Iris pigment epithelial cell (primary cell): ENCODE measurements around the gene LUC7L2.
"Not testable (repeated sequence)": the region's sequence is repeated elsewhere in the genome, so short reads cannot be mapped to it uniquely, and the experiment has no call there.

Experiments
- DNase-seq: peaks from one replicate; pipeline ENCODE4 v3.0.0-alpha.2; 2011; ENCODE audit warnings: low read depth

The LUC7L2 gene

GRCh38 chr7:139357729-139358506 is 1.8 kb upstream of the LUC7L2 start:
- DNase-seq: not testable (repeated sequence)

- no peak for DNase-seq
These were observed 941 bp upstream of the LUC7L2 start for GRCh38 chr7:139358541-139359365.

GRCh38 chr7:139360210-139360947 is 685 bp downstream of the LUC7L2 start:
- DNase-seq: peak; percentile 95

DNA sequence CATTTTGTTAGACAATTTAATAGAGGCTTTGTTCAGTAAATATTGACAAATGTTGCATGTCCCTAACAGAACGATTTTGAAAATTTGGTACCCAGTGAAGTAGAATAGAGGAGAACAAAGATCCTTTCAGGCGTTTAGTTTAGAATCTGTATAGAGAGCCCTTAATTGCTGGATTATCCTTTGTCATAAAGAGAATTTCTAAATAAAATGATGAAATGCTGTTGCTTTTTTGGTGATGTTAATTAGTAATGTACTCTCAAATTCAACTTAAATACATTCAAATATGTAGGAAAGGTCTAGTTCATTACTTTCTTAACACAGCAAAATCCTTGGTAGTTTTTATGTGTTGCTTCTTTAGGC is 1.2 kb downstream of the LUC7L2 start:
- no peak for DNase-seq

- DNase-seq: no peak
These were observed 1.8 kb downstream of the LUC7L2 start for GRCh38 chr7:139361523-139361922.

DNA sequence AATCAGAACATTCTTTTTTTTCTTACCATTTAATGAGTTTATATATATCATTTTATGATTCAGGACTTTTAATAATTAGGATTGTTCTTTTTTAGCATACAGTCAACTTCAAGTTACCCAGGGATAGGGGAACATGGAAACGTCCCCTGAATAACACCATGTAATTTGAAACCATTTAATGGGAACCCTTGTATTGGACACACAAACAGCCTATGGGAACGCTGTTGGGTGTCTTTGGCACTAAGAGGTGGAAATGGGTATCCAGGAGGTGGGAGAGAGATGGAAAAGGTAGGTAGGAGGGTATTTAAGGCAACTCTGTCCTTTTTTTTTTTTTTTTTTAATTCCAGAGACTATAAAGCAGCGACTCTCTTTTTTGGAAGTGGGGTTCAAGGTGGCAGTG is 2.6 kb downstream of the LUC7L2 start:
- no peak for DNase-seq

DNA sequence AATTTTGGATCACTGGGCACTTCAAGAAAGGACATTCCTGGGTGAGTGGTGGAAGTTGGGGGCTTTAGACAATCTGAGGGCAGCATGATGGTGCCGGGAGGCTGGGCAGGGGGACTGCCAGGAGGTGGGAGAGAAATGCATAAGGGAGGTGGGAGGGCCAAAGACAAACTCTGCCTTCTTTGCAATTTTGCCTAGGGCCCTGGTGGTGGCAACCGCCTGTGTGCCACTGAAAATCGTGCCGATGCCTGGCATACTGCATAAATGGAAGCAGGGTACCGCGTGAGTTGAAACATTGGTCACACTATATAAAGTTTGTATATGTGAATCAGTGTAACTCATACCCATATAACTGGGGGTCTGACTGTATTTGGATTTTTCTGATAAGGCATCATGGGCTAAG is 3.3 kb downstream of the LUC7L2 start:
- no peak for DNase-seq

DNA sequence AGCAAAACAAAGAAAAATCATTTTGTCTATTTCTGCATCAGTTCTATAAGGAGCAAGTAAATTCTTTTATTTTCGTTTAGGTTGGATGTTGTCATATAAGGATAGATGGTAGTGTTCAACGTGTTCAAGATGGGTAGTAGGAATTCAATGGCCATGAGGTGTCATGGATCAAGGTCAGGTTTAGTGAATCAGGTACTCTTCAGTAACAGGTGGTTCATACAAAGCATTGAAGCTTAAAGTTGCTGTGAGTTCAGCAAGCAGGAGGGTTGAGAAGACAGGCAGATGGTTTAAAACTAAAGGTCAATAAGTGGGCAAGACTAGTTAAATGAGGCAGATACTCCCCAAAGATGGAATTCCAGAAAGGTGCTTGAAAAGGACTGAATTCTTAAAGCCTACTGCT is 5.6 kb downstream of the LUC7L2 start:
- no peak for DNase-seq

- no peak for DNase-seq
These were observed 6.7 kb downstream of the LUC7L2 start for GRCh38 chr7:139366400-139366799.

DNA sequence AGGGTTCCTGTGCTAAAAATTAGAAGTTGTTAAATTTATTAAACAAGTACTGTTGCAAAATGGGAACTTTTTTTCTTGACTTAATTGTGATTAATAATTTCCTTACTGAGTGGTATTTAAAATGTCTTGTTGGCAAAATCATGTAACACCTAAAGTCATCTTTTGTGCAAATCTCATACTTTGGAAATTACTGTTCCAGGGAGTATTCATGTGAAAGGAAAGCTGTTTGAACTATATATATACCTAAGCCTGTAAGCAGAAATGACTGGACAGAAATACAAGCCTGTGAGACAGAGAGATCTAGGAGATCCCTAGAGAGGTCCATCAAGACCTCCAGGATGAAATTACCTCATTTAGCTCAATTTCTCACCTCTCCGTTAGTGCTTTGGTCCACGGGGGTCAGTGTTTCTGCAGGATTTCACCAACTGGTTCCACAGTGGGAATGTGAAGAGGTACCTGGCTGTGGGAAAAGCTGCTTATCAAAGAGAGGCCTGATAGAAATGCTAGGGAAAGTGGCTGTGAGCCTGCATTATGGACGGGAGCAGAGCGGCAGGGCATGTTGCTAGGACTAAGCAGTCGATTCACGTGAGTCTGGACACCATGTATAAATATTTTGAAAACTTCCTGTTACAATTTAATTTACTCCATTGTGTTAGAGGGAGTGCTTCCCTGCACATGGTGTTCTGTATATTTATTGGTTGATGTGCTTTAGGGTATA is 7.9 kb downstream of the LUC7L2 start:
- no peak for DNase-seq

DNA sequence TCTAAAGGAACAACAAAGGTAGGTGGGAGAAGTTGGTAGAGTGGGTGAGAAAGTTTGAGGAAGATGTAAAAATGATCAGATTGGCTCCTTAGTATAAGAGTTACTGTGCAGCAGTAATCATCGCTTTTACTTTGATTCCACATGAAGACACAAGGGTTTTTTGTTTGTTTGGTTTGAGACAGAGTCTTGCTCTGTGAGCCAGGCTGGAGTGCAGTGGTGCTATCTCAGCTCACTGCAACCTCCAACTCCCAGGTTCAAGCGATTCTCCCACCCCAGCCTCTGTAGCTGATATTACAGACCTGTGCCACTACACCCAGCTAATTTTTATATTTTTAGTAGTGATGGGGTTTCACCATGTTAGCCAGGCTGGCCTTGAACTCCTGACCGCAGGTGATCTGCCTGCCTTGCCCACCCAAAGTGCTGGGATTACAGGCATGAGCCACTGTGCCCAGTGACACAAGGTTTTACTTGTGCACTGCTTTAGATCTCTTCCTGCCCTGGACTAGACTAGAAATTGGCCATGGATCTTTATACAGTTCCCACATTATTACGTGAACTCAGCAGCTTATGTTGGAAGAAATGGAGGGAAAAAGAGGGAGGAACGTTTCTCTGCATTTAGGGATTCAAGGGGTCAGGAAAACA is 10.7 kb downstream of the LUC7L2 start:
- no peak for DNase-seq

DNA sequence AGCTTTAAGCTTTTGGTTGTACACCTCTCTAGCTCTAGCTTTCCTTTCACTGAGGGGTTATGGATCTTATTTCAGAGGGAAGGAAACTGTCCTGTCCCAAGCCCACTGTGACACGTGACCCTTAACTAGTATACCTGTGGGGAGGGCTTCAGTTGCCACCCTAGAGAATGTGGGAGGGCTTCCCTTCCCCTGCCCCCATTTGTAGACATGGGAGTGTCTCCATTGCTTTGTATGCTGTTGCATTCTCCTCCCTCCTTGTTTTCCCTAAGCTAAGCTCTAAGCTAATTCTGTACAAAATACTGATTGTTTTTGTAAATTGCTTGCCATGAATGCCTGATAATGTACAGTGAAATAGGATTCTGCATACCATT is 11.2 kb downstream of the LUC7L2 start:
- DNase-seq: no peak

DNA sequence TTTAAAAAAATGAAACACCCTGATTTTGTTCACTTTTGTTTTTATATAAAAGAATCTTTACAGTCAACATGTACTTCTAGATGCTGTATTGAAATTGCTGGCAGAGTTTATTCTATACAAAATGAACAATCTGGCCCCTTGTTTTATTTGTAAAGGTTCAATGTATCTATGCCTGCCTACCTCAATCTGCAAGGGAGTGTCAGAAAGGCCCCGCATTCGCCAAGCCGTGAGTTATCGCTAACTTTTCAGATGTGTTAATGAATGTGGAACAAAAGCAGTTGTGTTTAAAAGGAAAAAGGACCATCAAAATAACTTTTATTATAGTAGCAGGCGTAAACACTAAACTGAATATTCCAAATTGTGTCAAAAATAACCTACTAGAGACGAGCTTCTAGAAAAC is 14.6 kb downstream of the LUC7L2 start:
- DNase-seq: no peak

DNA sequence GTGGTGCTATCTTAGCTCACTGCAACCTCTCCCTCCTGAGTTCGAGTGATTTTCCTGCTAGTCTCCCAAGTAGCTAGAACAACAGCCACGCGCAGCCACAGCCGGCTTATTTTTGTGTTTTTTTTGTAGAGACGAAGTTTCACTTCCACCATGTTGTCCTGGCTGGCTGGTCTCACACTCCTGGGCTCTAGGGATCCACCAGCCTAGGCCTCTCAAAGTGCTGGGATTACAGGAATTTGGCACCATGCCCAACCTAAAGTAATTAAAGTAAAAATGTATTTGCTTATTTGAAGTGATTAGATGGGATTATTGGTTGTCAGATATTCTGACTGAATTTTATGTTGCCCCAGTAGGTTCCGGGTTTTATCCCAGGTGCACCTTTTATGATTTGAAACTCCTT is 22.7 kb downstream of the LUC7L2 start:
- DNase-seq: no peak

- DNase-seq: no peak
These were observed 24.9 kb downstream of the LUC7L2 start for GRCh38 chr7:139384611-139385010.

GRCh38 chr7:139387594-139387993 is 27.9 kb downstream of the LUC7L2 start:
- no peak for DNase-seq

DNA sequence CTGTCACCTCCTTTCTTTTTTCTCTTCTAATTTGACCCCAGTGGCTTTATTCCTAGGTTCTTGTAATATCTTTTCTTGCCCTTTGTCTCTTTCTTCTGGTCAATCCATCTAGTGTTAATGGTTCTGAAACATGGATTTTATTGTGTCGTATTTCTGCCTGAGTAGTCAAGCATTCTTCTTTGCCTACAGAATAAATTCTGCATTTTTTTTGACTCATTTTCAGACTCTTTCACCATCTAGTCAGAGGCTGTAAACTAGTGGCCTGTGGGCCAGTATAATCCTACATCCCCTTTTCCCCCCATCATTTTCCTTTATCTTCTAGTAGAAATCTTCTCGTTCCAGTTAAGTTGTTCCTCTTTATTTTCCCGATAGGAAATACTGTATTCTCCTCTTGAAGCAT is 29.4 kb downstream of the LUC7L2 start:
- DNase-seq: no peak

GRCh38 chr7:139389774-139390173 is 30.1 kb downstream of the LUC7L2 start:
- DNase-seq: no peak

DNA sequence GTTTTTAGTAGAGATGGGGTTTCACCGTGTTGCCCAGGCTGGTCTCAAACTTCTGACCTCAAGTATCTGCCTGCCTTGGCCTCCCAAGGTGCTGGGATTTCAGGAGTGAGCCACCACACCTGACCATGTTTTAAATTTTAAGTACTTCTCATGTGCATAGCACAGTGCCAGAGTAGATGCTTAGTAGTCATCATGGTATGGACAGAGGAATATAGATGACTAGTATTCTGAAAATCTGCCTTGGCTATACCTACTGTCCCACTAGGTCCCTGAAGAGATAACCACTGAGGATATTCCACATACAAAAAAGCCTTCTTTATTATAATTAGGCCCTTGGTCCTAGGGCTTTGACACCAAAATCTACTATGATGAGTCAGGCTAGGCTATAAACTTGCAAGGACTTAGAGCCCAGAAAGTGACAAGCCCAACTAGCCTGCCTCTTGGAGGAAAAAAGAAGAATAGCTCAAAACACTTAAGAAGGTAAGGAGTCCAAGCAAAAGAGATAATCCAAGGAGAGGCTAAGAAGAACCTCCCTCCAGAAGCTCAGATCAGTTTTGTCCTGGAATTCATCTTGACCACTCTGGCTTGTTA is 34.0 kb downstream of the LUC7L2 start:
- DNase-seq: peak; percentile 4

- no peak for DNase-seq
These were observed 34.8 kb downstream of the LUC7L2 start for GRCh38 chr7:139394540-139394939.

DNA sequence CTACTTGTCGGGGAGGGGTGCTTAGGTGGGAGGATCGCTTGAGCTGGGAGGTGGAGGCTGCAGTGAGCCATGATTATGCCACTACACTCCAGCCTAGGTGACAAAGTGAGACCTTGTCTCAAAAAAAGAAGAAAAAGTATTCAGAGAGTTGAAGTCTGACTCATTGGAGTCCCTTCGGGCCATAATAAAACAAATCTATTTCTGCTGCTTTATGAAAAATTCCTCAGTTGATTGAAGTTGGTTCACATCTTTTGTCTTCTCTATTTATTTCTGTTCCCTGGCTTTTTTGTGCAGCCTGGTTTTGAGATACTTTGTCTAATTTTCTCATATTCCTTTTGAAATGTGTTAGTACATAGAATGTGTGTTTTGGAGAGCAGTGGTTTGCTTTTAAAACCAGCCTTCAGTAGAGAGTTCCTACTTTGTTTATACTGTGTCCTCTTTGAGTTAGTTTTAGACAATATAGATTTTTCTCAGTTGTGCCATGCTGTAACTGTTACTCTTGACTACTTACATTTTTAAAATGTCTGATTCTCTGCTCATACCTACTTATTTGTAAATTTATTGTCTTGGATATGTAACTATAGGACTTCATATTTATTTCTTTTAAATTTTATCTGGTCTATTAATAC is 36.7 kb downstream of the LUC7L2 start:
- DNase-seq: peak; percentile 18
